LoVo (cell line): ENCODE measurements around the gene TEX26.

Experiments used
- DNase-seq: peaks from one replicate; pipeline ENCODE4 v3.0.0-alpha.2; 2016; ENCODE audit warnings: low spot score

TEX26 gene

GRCh38 chr13:31012655-31013024, 80.2 kb downstream of the TEX26 start:
- no peak for DNase-seq

- no peak for DNase-seq
These were observed 82.0 kb downstream of the TEX26 start for GRCh38 chr13:31014456-31014855.

GRCh38 chr13:31015199-31015598, 82.7 kb downstream of the TEX26 start:
- DNase-seq, result no peak

GRCh38 chr13:31016342-31017325, 84.2 kb downstream of the TEX26 start:
- DNase-seq, result no peak

GRCh38 chr13:31018511-31018910, 86.1 kb downstream of the TEX26 start:
- no peak for DNase-seq

- no peak for DNase-seq
These were observed 88.5 kb downstream of the TEX26 start for GRCh38 chr13:31020996-31021395.

- no peak for DNase-seq
These were observed 89.9 kb downstream of the TEX26 start for GRCh38 chr13:31022288-31022895.

- no peak for DNase-seq
These were observed 90.6 kb downstream of the TEX26 start for GRCh38 chr13:31022928-31023530.
